GM18508 (cell line): ENCODE results near the gene MRNIP.

Source experiments
- ATAC-seq: cut with Tn5 transposase; IDR thresholded peaks from one replicate; pipeline ENCODE4 v1.9.1; 2021; ENCODE audit warnings: moderate number of reproducible peaks; ENCODE audit not compliant: insufficient read depth, unreplicated experiment

The MRNIP gene

GRCh38 chr5:179824745-179825112 is 33.9 kb downstream of the MRNIP start:
- ATAC-seq = no peak

GRCh38 chr5:179823937-179824744 is 34.5 kb downstream of the MRNIP start:
- no peak for ATAC-seq

- ATAC-seq = no peak
Measured at GRCh38 chr5:179822444-179822990, 36.1 kb downstream of the MRNIP start.

- ATAC-seq = no peak
Measured at GRCh38 chr5:179822059-179822432, 36.6 kb downstream of the MRNIP start.

GRCh38 chr5:179821298-179822058 is 37.1 kb downstream of the MRNIP start:
- ATAC-seq = peak; percentile 39

GRCh38 chr5:179820483-179821297 is 37.9 kb downstream of the MRNIP start, which contains the start of gene SQSTM1:
Gene SQSTM1, plus strand, starts transcription at chr5:179820905. Its CDS starts 32 bp downstream, at chr5:179820937.
- no peak for ATAC-seq

GRCh38 chr5:179820127-179820482 is 38.5 kb downstream of the MRNIP start:
- no peak for ATAC-seq

GRCh38 chr5:179819296-179820126 is 39.1 kb downstream of the MRNIP start:
- no peak for ATAC-seq

- ATAC-seq = peak; percentile 53
Measured at GRCh38 chr5:179818746-179819295, 39.8 kb downstream of the MRNIP start.

- ATAC-seq = no peak
Measured at GRCh38 chr5:179817890-179818745, 40.5 kb downstream of the MRNIP start.

- no peak for ATAC-seq
Measured at GRCh38 chr5:179817470-179817840, 41.2 kb downstream of the MRNIP start.

GRCh38 chr5:179816796-179817469 is 41.7 kb downstream of the MRNIP start:
- ATAC-seq = no peak

GRCh38 chr5:179816401-179816795 is 42.2 kb downstream of the MRNIP start:
- ATAC-seq = no peak

GRCh38 chr5:179815491-179816249 is 42.9 kb downstream of the MRNIP start:
- no peak for ATAC-seq

- ATAC-seq = no peak
Measured at GRCh38 chr5:179814090-179814489, 44.5 kb downstream of the MRNIP start.

- ATAC-seq = no peak
Measured at GRCh38 chr5:179812997-179813607, 45.5 kb downstream of the MRNIP start.
